H9 (cell line): Measurements from ENCODE around the gene PARD6B. TPM values are rescaled to one million over a fixed set of nuclear protein-coding genes. Genes with fewer than 3 reads are reported as not detected.

Source experiments
- DNase-seq: peaks from one replicate; pipeline ENCODE4 v3.0.0-alpha.2; 2017
- H2AFZ ChIP-seq: one replicate; pipeline ENCODE4 v1.6.1; 2013; ENCODE audit warnings: mild to moderate bottlenecking, low read length, control low read depth, moderate library complexity
- H2AK5ac ChIP-seq: 2 replicates; pipeline ENCODE4 v1.6.1; 2013; ENCODE audit warnings: low read length, control low read depth, mixed read lengths; ENCODE audit not compliant: insufficient read length
- H2BK120ac ChIP-seq: one replicate; pipeline ENCODE4 v1.6.1; 2013; ENCODE audit warnings: low read depth, mild to moderate bottlenecking, low read length, control low read depth, inconsistent platforms; ENCODE audit not compliant: poor library complexity, severe bottlenecking
- H2BK12ac ChIP-seq: 2 replicates; pipeline ENCODE4 v1.6.1; 2013; ENCODE audit warnings: low read length, control low read depth, mixed read lengths, low read depth; ENCODE audit not compliant: insufficient read length
- H2BK15ac ChIP-seq: 2 replicates; pipeline ENCODE4 v1.6.1; 2013; ENCODE audit warnings: low read depth, low read length, control low read depth
- H2BK20ac ChIP-seq: one replicate; pipeline ENCODE4 v1.6.1; 2013; ENCODE audit warnings: low read depth, mild to moderate bottlenecking, low read length, control low read depth, inconsistent platforms; ENCODE audit not compliant: poor library complexity, severe bottlenecking
- H2BK5ac ChIP-seq: 2 replicates; pipeline ENCODE4 v1.6.1; 2013; ENCODE audit warnings: low read length, control low read depth, mixed read lengths; ENCODE audit not compliant: insufficient read length
- H3K14ac ChIP-seq: 2 replicates; pipeline ENCODE4 v1.6.1; 2013; ENCODE audit warnings: low read length, control low read depth; ENCODE audit not compliant: insufficient read depth
- H3K18ac ChIP-seq: 2 replicates; pipeline ENCODE4 v1.6.1; 2013; ENCODE audit warnings: low read depth, mild to moderate bottlenecking, mixed read lengths, low read length, control low read depth; ENCODE audit not compliant: insufficient read length
- H3K23ac ChIP-seq: 2 replicates; pipeline ENCODE4 v1.6.1; 2013; ENCODE audit warnings: low read length, control low read depth, mixed read lengths, low read depth; ENCODE audit not compliant: insufficient read length
- H3K23me2 ChIP-seq: 2 replicates; pipeline ENCODE4 v1.6.1; 2013; ENCODE audit warnings: low read depth, mild to moderate bottlenecking, mixed read lengths, low read length, control low read depth; ENCODE audit not compliant: insufficient read length, poor library complexity, severe bottlenecking
- H3K27ac ChIP-seq: 2 replicates; pipeline ENCODE4 v1.5.1; 2013; ENCODE audit warnings: low read length, control low read depth, mixed read lengths, low read depth; ENCODE audit not compliant: insufficient read length
- H3K27me3 ChIP-seq: 2 replicates; pipeline ENCODE4 v1.6.1; 2013; ENCODE audit warnings: low read length, control low read depth, inconsistent platforms; ENCODE audit not compliant: insufficient read depth
- H3K4ac ChIP-seq: 2 replicates; pipeline ENCODE4 v1.6.1; 2013; ENCODE audit warnings: low read depth, mild to moderate bottlenecking, control low read depth, inconsistent platforms, low read length, moderate library complexity
- H3K4me1 ChIP-seq: 2 replicates; pipeline ENCODE4 v1.6.1; 2013; ENCODE audit warnings: low read length, control low read depth, inconsistent platforms; ENCODE audit not compliant: insufficient read depth
- H3K4me2 ChIP-seq: 2 replicates; pipeline ENCODE4 v1.6.1; 2013; ENCODE audit warnings: low read length, control low read depth, mixed read lengths; ENCODE audit not compliant: insufficient read length, insufficient read depth
- H3K56ac ChIP-seq: 2 replicates; pipeline ENCODE4 v1.6.1; 2013; ENCODE audit warnings: low read depth, mild to moderate bottlenecking, mixed read lengths, low read length, control low read depth; ENCODE audit not compliant: insufficient read length
- H3K79me1 ChIP-seq: 2 replicates; pipeline ENCODE4 v1.6.1; 2013; ENCODE audit warnings: low read depth, mild to moderate bottlenecking, moderate library complexity, low read length, control low read depth, inconsistent platforms; ENCODE audit not compliant: insufficient read depth, poor library complexity, severe bottlenecking
- H3K79me2 ChIP-seq: 2 replicates; pipeline ENCODE4 v1.6.1; 2013; ENCODE audit warnings: low read length, control low read depth, inconsistent platforms; ENCODE audit not compliant: insufficient read depth
- H3K9ac ChIP-seq: 2 replicates; pipeline ENCODE4 v1.6.1; 2013; ENCODE audit warnings: low read length, control low read depth, mixed read lengths; ENCODE audit not compliant: insufficient read length; ENCODE audit errors: extremely low read depth
- H3K9me3 ChIP-seq: one replicate; pipeline ENCODE4 v1.6.1; 2013; ENCODE audit warnings: low read depth, low read length, inconsistent platforms; ENCODE audit not compliant: control insufficient read depth
- H3T11ph ChIP-seq: one replicate; pipeline ENCODE4 v1.6.1; 2013; ENCODE audit warnings: mild to moderate bottlenecking, low read length, control low read depth, inconsistent platforms
- H4K20me1 ChIP-seq: one replicate; pipeline ENCODE4 v1.6.1; 2013; ENCODE audit not compliant: control insufficient read depth, insufficient read length, insufficient read depth
- H4K5ac ChIP-seq: 2 replicates; pipeline ENCODE4 v1.6.1; 2013; ENCODE audit warnings: low read depth, mild to moderate bottlenecking, mixed read lengths, low read length, control low read depth; ENCODE audit not compliant: insufficient read length
- H4K8ac ChIP-seq: replicated peaks from 2 replicates; pipeline ENCODE4 v1.6.1; 2013; ENCODE audit warnings: low read length, control low read depth, mixed read lengths, low read depth; ENCODE audit not compliant: insufficient read length
- H4K91ac ChIP-seq: 2 replicates; pipeline ENCODE4 v1.6.1; 2013; ENCODE audit warnings: low read depth, mild to moderate bottlenecking, moderate library complexity, mixed read lengths, low read length, control low read depth; ENCODE audit not compliant: insufficient read length
- H3K27ac Mint-ChIP-seq, 3 experiments: 2 replicates in 2 of 3; 3 replicates in 1 of 3; pipeline ENCODE4 v1.8.0; 2020 to 2021; ENCODE audit warnings: mixed read lengths in 3 of 3, mild to moderate bottlenecking in 1 of 3, moderate library complexity in 1 of 3
- H3K27me3 Mint-ChIP-seq: 2 replicates; pipeline ENCODE4 v1.8.0; 2021; ENCODE audit warnings: low read depth, mild to moderate bottlenecking, moderate library complexity, mixed read lengths
- H3K36me3 Mint-ChIP-seq, 3 experiments: 2 replicates in 2 of 3; 3 replicates in 1 of 3; pipeline ENCODE4 v1.8.0; 2020 to 2021; ENCODE audit warnings: low read depth in 3 of 3, mixed read lengths in 3 of 3; ENCODE audit not compliant: insufficient read depth in 1 of 3
- H3K4me1 Mint-ChIP-seq, 2 experiments: 2 replicates each; pipeline ENCODE4 v1.8.0; 2020; ENCODE audit warnings: mixed read lengths in 2 of 2
- H3K4me3 Mint-ChIP-seq, 2 experiments: 2 replicates in 1 of 2; 3 replicates in 1 of 2; pipeline ENCODE4 v1.8.0; 2020 to 2021; ENCODE audit warnings: mild to moderate bottlenecking in 2 of 2, mixed read lengths in 2 of 2, moderate library complexity in 1 of 2
- H3K9me3 Mint-ChIP-seq, 2 experiments: 2 replicates in 1 of 2; 3 replicates in 1 of 2; pipeline ENCODE4 v1.8.0; 2020; ENCODE audit warnings: mild to moderate bottlenecking in 2 of 2, mixed read lengths in 2 of 2, moderate library complexity in 1 of 2
- WGBS: extraction: QIAGEN DNeasy Blood & Tissue Kit; methylation state at CpG from one replicate; pipeline ENCODE4 v1.1.7; 2013; ENCODE audit warnings: missing lambda C conversion rate, low lambda C conversion rate, mixed read lengths; ENCODE audit not compliant: insufficient read length; ENCODE audit errors: extremely low coverage; 5-methylcytosine and 5-hydroxymethylcytosine counted together
- total RNA-seq: library from RNA; stranded (reverse); gene quantifications from 2 replicates; pipeline ENCODE4 v1.2.1, GENCODE V29; 2021
- TF ChIP-seq, protein P1 (sequence below): fragments of 200-600 bp; sonication (generic); conservative IDR thresholded peaks from 3 replicates; pipeline ENCODE4 v1.8.0; 2021; ENCODE audit warnings: antibody characterized with exemption, mild to moderate bottlenecking

PARD6B gene
- total RNA-seq, 1 experiment from 2014 or later, result 27.4 TPM

DNA sequence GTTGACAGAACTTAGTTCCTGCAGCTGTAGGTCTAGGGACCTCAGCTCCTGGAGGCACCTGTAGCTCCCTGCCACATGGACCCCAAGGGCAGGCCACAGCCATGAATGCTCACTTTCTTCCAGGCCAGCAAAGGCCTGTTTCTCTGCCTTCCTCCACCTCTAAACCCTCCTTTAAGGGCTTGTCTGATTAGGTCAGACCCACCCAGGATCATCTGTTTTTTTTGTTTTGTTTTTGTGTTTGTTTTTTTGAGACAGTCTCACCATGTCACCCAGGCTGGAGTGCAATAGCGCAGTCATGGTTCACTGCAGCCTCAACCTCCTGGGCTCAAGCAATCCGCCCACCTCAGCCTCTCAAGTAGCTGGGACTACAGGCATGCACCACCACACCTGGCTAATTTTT is 52.0 kb downstream of the PARD6B start:
- Histone ChIP-seq H4K20me1 (no peaks in the 10 kb centered on the region), H2BK5ac (no peak overlapping the region), H2BK120ac (no peak overlapping the region), H4K5ac (no peak overlapping the region), H3K27ac (no peak overlapping the region), H3K14ac (no peak overlapping the region), H2BK15ac (no peak overlapping the region), H2AK5ac (no peak overlapping the region), H2BK12ac (no peak overlapping the region), H4K91ac (no peak overlapping the region), H3K27me3 (no peaks in the 10 kb centered on the region), H4K8ac (no peak overlapping the region), H3K79me2 (no peaks in the 10 kb centered on the region), H3K56ac (no peak overlapping the region), H3K9ac (no peak overlapping the region), H3K9me3 (no peaks in the 10 kb centered on the region), H3K4me1 (no peaks in the 10 kb centered on the region; the same call in 1 of the 2 replicates), H2BK20ac (no peak overlapping the region), H3K4ac (no peak overlapping the region), H3T11ph (no peak overlapping the region), H2AFZ (no peak overlapping the region), H3K18ac (no peak overlapping the region), H3K23ac (no peak overlapping the region), H3K23me2 (no peaks in the 10 kb centered on the region), H3K4me2 (no peak overlapping the region), H3K79me1 (no peaks in the 10 kb centered on the region)
- Mint-ChIP-seq H3K27ac (no peak overlapping the region; a peak in 1 of 7 replicates), H3K4me1 (peaks cover 6 to 19% of the 10 kb centered on the region in 2 experiments), H3K36me3 (peaks cover 0 to 14% (median 4%) of the 10 kb centered on the region in 3 experiments; a peak in 4 of 7 replicates), H3K9me3 (peaks cover 7 to 12% of the 10 kb centered on the region in 2 experiments; a peak in 4 of 5 replicates), H3K27me3 (peaks cover 3% of the 10 kb centered on the region; the same call in 1 of the 2 replicates), H3K4me3 (no peak overlapping the region)
- no CpG with 5 or more reads among the region's 2 CpGs for WGBS
- DNase-seq, result no peak
- TF ChIP-seq, protein P1, sequence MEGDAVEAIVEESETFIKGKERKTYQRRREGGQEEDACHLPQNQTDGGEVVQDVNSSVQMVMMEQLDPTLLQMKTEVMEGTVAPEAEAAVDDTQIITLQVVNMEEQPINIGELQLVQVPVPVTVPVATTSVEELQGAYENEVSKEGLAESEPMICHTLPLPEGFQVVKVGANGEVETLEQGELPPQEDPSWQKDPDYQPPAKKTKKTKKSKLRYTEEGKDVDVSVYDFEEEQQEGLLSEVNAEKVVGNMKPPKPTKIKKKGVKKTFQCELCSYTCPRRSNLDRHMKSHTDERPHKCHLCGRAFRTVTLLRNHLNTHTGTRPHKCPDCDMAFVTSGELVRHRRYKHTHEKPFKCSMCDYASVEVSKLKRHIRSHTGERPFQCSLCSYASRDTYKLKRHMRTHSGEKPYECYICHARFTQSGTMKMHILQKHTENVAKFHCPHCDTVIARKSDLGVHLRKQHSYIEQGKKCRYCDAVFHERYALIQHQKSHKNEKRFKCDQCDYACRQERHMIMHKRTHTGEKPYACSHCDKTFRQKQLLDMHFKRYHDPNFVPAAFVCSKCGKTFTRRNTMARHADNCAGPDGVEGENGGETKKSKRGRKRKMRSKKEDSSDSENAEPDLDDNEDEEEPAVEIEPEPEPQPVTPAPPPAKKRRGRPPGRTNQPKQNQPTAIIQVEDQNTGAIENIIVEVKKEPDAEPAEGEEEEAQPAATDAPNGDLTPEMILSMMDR, result no peak
